Endothelial cell of umbilical vein (primary cell): ENCODE measurements around the gene EFHD1. TPM values are rescaled to one million over a fixed set of nuclear protein-coding genes. Genes with fewer than 3 reads are reported as not detected.
A peak's percentile ranks its signal among the peaks of the same experiment; 100 is the strongest.

Experiments
- BruUV-seq: library from RNA; stranded (reverse); fragments of 400-500 nt; replicated peaks from 2 replicates; lab custom pipeline; 2021; lab: Mats Ljungman, UMichigan
- CTCF ChIA-PET: fragments of 300-600, 350-600 bp; sonication (Branson Sonifier 250); formaldehyde crosslinking; loops from one replicate; lab custom pipeline; 2021; ENCODE audit warnings: antibody characterized with exemption, inconsistent platforms; lab: Charles Lee
- POLR2A ChIA-PET: fragments of 300-600, 350-600 bp; sonication (Branson Sonifier 250); formaldehyde crosslinking; loops from one replicate; lab custom pipeline; 2021; ENCODE audit warnings: antibody characterized with exemption, inconsistent platforms; lab: Charles Lee
- DNase-seq: peaks from one replicate; pipeline ENCODE4 v3.0.0-alpha.2; 2011; ENCODE audit warnings: low read depth, low spot score
- FAIRE-seq: peaks from 2 replicates; lab custom pipeline; 2011; peaks lifted over from hg19 to GRCh38; lab: Jason Lieb, UNC
- H2AFZ ChIP-seq: 2 replicates; pipeline ENCODE4 v1.6.0; 2012; ENCODE audit warnings: low read depth, low read length, control low read depth, inconsistent platforms
- H3K27ac ChIP-seq: 2 replicates; pipeline ENCODE4 v1.5.1; 2011; ENCODE audit warnings: low read depth, mild to moderate bottlenecking, control low read depth, low read length, moderate library complexity; ENCODE audit not compliant: insufficient read depth
- H3K27me3 ChIP-seq, 2 experiments: 2 replicates each; pipeline versions ENCODE4 v1.6.0 to v1.6.1; 2011; ENCODE audit warnings: low read length in 2 of 2, mixed read lengths in 1 of 2; ENCODE audit not compliant: control insufficient read depth in 2 of 2, insufficient read depth in 2 of 2
- H3K36me3 ChIP-seq, 2 experiments: 2 replicates in 1 of 2; 3 replicates in 1 of 2; pipeline ENCODE4 v1.5.1; 2011; ENCODE audit warnings: low read length in 2 of 2, mild to moderate bottlenecking in 1 of 2, moderate library complexity in 1 of 2; ENCODE audit not compliant: control insufficient read depth in 2 of 2, insufficient read depth in 2 of 2; ENCODE audit errors: extremely low read depth in 1 of 2
- H3K4me1 ChIP-seq: 3 replicates; pipeline ENCODE4 v1.5.1; 2011; ENCODE audit warnings: mild to moderate bottlenecking, low read length; ENCODE audit not compliant: control insufficient read depth, insufficient read depth; ENCODE audit errors: extremely low read depth
- H3K4me2 ChIP-seq: 2 replicates; pipeline ENCODE4 v1.6.1; 2011; ENCODE audit warnings: low read length, control low read depth, mixed read lengths; ENCODE audit not compliant: insufficient read depth
- H3K4me3 ChIP-seq, 3 experiments: fragments of 200-600 bp in 1 of 3; sonication (generic), shearing (Covaris generic) in 1 of 3; replicated peaks in 1 of 3; 2 replicates each; pipeline ENCODE4 v1.5.1; 2011 to 2016; ENCODE audit warnings: control low read depth in 3 of 3, low read length in 3 of 3, mild to moderate bottlenecking in 2 of 3, inconsistent platforms in 1 of 3, low read depth in 1 of 3, moderate library complexity in 1 of 3; ENCODE audit not compliant: insufficient read depth in 1 of 3
- H3K79me2 ChIP-seq: 2 replicates; pipeline ENCODE4 v1.6.0; 2012; ENCODE audit warnings: low read length, inconsistent platforms; ENCODE audit not compliant: control insufficient read depth, insufficient read depth
- H3K9ac ChIP-seq: replicated peaks from 2 replicates; pipeline ENCODE3; 2011; ENCODE audit warnings: low read length, control low read depth; ENCODE audit not compliant: insufficient read depth; ENCODE audit errors: extremely low read depth
- H3K9me1 ChIP-seq: replicated peaks from 3 replicates; pipeline ENCODE4 v1.6.0; 2011; ENCODE audit warnings: mild to moderate bottlenecking, low read length; ENCODE audit not compliant: control insufficient read depth, insufficient read depth; ENCODE audit errors: extremely low read depth
- H3K9me3 ChIP-seq: replicated peaks from 2 replicates; pipeline ENCODE4 v1.5.1; 2012; ENCODE audit warnings: low read length, inconsistent platforms; ENCODE audit not compliant: control insufficient read depth, insufficient read depth
- H4K20me1 ChIP-seq: replicated peaks from 2 replicates; pipeline ENCODE3; 2011; ENCODE audit warnings: mild to moderate bottlenecking, low read length; ENCODE audit not compliant: control insufficient read depth, insufficient read depth; ENCODE audit errors: extremely low read depth
- CTCF ChIP-seq, 2 donors: IDR thresholded peaks; 1 replicate in 1 of 2; 2 replicates in 1 of 2; pipeline ENCODE4 v1.5.1; 2011; ENCODE audit warnings: low read length in 2 of 2, mild to moderate bottlenecking in 2 of 2, moderate library complexity in 2 of 2, control low read depth in 1 of 2, inconsistent platforms in 1 of 2, low read depth in 1 of 2; ENCODE audit not compliant: insufficient read depth in 1 of 2; ENCODE audit errors: extremely low read depth in 1 of 2
- EZH2 ChIP-seq: IDR thresholded peaks from 2 replicates; pipeline ENCODE4 v1.6.1; 2012; ENCODE audit warnings: borderline replicate concordance, low read depth, mild to moderate bottlenecking, moderate library complexity, low read length, inconsistent platforms; ENCODE audit not compliant: severe bottlenecking
- FOS ChIP-seq: IDR thresholded peaks from 2 replicates; pipeline ENCODE4 v1.6.1; 2011; ENCODE audit warnings: mild to moderate bottlenecking, low read length, moderate library complexity, borderline replicate concordance; ENCODE audit not compliant: insufficient read depth
- GATA2 ChIP-seq: IDR thresholded peaks from 2 replicates; pipeline ENCODE4 v1.7.0; 2011; ENCODE audit warnings: low read depth, mild to moderate bottlenecking, moderate library complexity, mixed read lengths, low read length; ENCODE audit not compliant: insufficient read length, insufficient read depth
- JUN ChIP-seq: IDR thresholded peaks from 2 replicates; pipeline ENCODE4 v1.6.1; 2011; ENCODE audit warnings: borderline replicate concordance, low read depth; ENCODE audit not compliant: insufficient read length, insufficient read depth
- MAX ChIP-seq: IDR thresholded peaks from 2 replicates; pipeline ENCODE4 v1.6.1; 2011; ENCODE audit not compliant: insufficient read depth, insufficient read length
- MYC ChIP-seq: IDR thresholded peaks from one replicate; pipeline ENCODE4 v1.6.1; 2011; ENCODE audit warnings: mild to moderate bottlenecking, low read depth, low read length
- POLR2A ChIP-seq: IDR thresholded peaks from 2 replicates; pipeline ENCODE4 v1.6.1; 2012; ENCODE audit warnings: low read depth, mild to moderate bottlenecking, control low read depth, low read length
- POLR2AphosphoS5 ChIP-seq: IDR thresholded peaks from 2 replicates; pipeline ENCODE4 v1.6.1; 2012; ENCODE audit warnings: low read depth, mild to moderate bottlenecking, control low read depth, low read length, moderate library complexity; ENCODE audit not compliant: insufficient read depth
- dilution Hi-C: fragments of 300-500 bp; cut with MboI; formaldehyde crosslinking; loops from one replicate; pipeline ENCODE4 v1.15.0; 2019; ENCODE audit warnings: low sequenced_read_pairs; ENCODE audit not compliant: extremely low pct_ligation_motif_present
- intact Hi-C: fragments of 100-400 bp; cut with micrococcal nuclease; formaldehyde crosslinking; loops from one replicate; pipeline ENCODE4 v1.10.0; 2022
- polyA plus RNA-seq, 4 experiments: library from polyadenylated mRNA; depleted of rRNA in 3 of 4; stranded (reverse) in 3 of 4; unstranded in 1 of 4; fragments of >200 nt; gene quantifications; 2 replicates each; pipeline versions ENCODE4 v1.2.1 to v1.2.3, GENCODE V29; 2011 to 2012; ENCODE audit warnings: missing spikeins in 1 of 4
- total RNA-seq: library from RNA; stranded (reverse); gene quantifications from 2 replicates; pipeline ENCODE4 v1.2.3, GENCODE V29; 2021

EFHD1 gene
- total and polyA plus RNA-seq, 2 donors (not counting 3 experiments of a cell fraction or from before 2014, with no cell fraction given) = 0.18 TPM; not detected in 1

- dilution Hi-C loops = no loop called here
- H3K27ac ChIP-seq = no peak overlapping the region
- CTCF ChIA-PET = no interaction called here
Observed at GRCh38 chr2:232698556-232699091, 65.2 kb downstream of the EFHD1 start.

More at GRCh38 chr2:232698556-232699091, 65.2 kb downstream of the EFHD1 start:
- H3K27me3 ChIP-seq = no peaks in the 10 kb centered on the region
- peaks cover 19% of the 10 kb centered on the region for H3K4me1 ChIP-seq
- peak overlapping the region in 2 of 3 experiments; percentile 80 to 98 for H3K4me3 ChIP-seq
- no peak overlapping the region for H2AFZ ChIP-seq
- H3K4me2 ChIP-seq = peak overlapping the region; percentile 72
- DNase-seq (no peak), FAIRE-seq (no peak)
- intact Hi-C loops = no loop called here
- no peaks in the 10 kb centered on the region for H4K20me1 ChIP-seq
- TF ChIP-seq GATA2 (no peak), POLR2A (no peak), CTCF (IDR thresholded peaks at IDR 0.05; ENCODE audit: extremely low read depth in 1 of 2, insufficient read depth in 1 of 2, low read depth in 1 of 2, low read length in 2 of 2) (no peak), MAX (no peak), POLR2AphosphoS5 (no peak), MYC (no peak), FOS (no peak), EZH2 (no peak), JUN (no peak)
- H3K79me2 ChIP-seq = peaks cover 64% of the 10 kb centered on the region
- H3K9me1 ChIP-seq = no peaks in the 10 kb centered on the region
- no peaks in the 10 kb centered on the region for H3K36me3 ChIP-seq
- H3K9me3 ChIP-seq = no peaks in the 10 kb centered on the region
- POLR2A ChIA-PET = no interaction called here
- BruUV-seq = TSS peak; percentile 53
- peak overlapping the region; percentile 92 for H3K9ac ChIP-seq
